ENCODE results near the gene SSPN.

DNA sequence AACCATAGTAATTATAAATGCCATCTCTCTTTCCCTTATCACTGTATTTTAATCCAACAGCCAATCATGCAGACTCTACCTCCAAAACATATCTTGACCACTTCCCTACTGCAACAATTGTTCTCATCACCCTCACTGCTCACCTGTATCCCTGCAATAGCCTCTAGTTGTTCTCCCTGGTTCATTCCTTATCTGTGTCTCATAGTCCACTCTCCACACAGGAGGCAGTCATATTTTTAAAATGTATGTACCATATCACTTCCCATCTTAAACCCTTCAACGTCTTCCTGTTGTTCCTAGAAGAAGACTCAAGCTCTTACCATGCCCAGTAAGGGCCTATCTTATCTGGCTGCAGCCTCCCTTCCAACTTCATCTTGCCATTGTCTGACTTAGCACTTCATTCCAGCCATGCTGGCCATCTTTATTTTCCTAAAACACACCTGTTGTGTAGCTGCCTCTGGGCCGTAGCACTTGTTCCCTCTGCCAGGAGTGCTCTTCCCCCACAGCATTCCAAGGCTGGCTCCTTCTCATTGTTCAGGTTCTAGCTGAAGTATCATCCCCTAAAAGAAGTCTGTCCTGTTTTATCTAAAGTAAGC is 42.8 kb upstream of the SSPN start:
- TF ChIP-seq, protein P1, sequence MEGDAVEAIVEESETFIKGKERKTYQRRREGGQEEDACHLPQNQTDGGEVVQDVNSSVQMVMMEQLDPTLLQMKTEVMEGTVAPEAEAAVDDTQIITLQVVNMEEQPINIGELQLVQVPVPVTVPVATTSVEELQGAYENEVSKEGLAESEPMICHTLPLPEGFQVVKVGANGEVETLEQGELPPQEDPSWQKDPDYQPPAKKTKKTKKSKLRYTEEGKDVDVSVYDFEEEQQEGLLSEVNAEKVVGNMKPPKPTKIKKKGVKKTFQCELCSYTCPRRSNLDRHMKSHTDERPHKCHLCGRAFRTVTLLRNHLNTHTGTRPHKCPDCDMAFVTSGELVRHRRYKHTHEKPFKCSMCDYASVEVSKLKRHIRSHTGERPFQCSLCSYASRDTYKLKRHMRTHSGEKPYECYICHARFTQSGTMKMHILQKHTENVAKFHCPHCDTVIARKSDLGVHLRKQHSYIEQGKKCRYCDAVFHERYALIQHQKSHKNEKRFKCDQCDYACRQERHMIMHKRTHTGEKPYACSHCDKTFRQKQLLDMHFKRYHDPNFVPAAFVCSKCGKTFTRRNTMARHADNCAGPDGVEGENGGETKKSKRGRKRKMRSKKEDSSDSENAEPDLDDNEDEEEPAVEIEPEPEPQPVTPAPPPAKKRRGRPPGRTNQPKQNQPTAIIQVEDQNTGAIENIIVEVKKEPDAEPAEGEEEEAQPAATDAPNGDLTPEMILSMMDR (IDR thresholded peaks at IDR 0.05) = no peak
- TF ChIP-seq POLR2A (IDR thresholded peaks at IDR 0.05) = no peak

Data from esophagus squamous epithelium (tissue), 4 donors.